Measurements from ENCODE around the gene SYT8. TPM values are rescaled to one million over a fixed set of nuclear protein-coding genes. Genes with fewer than 3 reads are reported as not detected.

SYT8 gene
- total and polyA plus RNA-seq, 2 of the 8 experiments (the other 6 are each of a cell fraction or from before 2014, with no cell fraction given): not detected

GRCh38 chr11:1847926-1848639, 13.3 kb downstream of the SYT8 start (continued):
- no peak for TF ChIP-seq SIN3A (conservative IDR thresholded peaks at IDR 0.05 in 1 of 2, IDR thresholded peaks at IDR 0.05 in 1 of 2; ENCODE audit: low read depth in 1 of 2, low read length in 2 of 2)
- TF ChIP-seq HDAC2 (IDR thresholded peaks at IDR 0.05; ENCODE audit: borderline replicate concordance in 1 of 2, low read depth in 2 of 2, low read length in 2 of 2): no peak
- no peak for TF ChIP-seq SP2 (IDR thresholded peaks at IDR 0.05; ENCODE audit: low read length)
- no peak for TF ChIP-seq ATF3 (IDR thresholded peaks at IDR 0.05; ENCODE audit: insufficient read depth, low read depth, low read length)
- TF ChIP-seq CHD2 (IDR thresholded peaks at IDR 0.05; ENCODE audit: low read length): no peak
- TF ChIP-seq RBBP5 (IDR thresholded peaks at IDR 0.05; ENCODE audit: borderline replicate concordance, low read depth, low read length): no peak
- no peak for TF ChIP-seq RFX5 (IDR thresholded peaks at IDR 0.05; ENCODE audit: borderline replicate concordance, low read depth, low read length)
